ENCODE results near the gene BSN.

DNA sequence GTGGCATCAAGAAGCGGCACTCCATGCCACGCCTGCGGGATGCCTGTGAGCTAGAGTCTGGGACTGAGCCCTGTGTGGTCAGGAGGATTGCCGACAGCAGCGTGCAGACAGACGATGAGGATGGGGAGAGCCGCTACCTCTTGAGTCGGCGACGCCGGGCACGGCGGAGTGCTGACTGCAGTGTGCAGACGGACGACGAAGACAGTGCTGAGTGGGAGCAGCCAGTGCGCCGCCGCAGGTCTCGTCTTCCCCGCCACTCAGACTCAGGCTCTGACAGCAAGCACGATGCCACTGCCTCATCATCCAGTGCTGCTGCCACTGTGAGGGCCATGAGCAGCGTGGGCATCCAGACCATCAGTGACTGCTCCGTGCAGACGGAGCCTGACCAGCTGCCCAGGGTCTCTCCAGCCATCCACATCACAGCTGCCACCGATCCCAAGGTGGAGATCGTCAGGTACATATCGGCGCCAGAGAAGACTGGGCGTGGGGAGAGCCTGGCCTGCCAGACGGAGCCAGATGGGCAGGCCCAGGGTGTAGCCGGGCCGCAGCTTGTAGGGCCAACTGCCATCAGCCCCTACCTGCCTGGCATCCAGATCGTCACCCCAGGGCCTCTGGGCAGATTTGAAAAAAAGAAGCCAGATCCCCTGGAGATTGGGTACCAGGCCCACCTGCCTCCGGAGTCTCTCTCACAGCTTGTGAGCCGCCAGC, 103.1 kb downstream of the BSN start:
- TF ChIP-seq, protein P1, sequence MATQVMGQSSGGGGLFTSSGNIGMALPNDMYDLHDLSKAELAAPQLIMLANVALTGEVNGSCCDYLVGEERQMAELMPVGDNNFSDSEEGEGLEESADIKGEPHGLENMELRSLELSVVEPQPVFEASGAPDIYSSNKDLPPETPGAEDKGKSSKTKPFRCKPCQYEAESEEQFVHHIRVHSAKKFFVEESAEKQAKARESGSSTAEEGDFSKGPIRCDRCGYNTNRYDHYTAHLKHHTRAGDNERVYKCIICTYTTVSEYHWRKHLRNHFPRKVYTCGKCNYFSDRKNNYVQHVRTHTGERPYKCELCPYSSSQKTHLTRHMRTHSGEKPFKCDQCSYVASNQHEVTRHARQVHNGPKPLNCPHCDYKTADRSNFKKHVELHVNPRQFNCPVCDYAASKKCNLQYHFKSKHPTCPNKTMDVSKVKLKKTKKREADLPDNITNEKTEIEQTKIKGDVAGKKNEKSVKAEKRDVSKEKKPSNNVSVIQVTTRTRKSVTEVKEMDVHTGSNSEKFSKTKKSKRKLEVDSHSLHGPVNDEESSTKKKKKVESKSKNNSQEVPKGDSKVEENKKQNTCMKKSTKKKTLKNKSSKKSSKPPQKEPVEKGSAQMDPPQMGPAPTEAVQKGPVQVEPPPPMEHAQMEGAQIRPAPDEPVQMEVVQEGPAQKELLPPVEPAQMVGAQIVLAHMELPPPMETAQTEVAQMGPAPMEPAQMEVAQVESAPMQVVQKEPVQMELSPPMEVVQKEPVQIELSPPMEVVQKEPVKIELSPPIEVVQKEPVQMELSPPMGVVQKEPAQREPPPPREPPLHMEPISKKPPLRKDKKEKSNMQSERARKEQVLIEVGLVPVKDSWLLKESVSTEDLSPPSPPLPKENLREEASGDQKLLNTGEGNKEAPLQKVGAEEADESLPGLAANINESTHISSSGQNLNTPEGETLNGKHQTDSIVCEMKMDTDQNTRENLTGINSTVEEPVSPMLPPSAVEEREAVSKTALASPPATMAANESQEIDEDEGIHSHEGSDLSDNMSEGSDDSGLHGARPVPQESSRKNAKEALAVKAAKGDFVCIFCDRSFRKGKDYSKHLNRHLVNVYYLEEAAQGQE (IDR thresholded peaks at IDR 0.05; ENCODE audit: insufficient read depth in 1 of 2, low read depth in 2 of 2, low read length in 2 of 2): no peak
- TF ChIP-seq SIN3A (IDR thresholded peaks at IDR 0.05; ENCODE audit: borderline replicate concordance, insufficient read depth, low read length) (no peak), TAF1 (IDR thresholded peaks at IDR 0.05; ENCODE audit: borderline replicate concordance, insufficient read depth, low read length) (no peak), POLR2AphosphoS5 (IDR thresholded peaks at IDR 0.05; ENCODE audit: low read depth, low read length) (no peak)
